HTERT RPE-1 (cell line): ENCODE data around the gene CRY2.

Source experiments
- in situ Hi-C: fragments of 300-500 bp; cut with MboI; formaldehyde crosslinking; loops from 4 replicates; pipeline ENCODE4 v1.14.3; 2020; ENCODE audit warnings: low sequenced_read_pairs

CRY2 gene

DNA sequence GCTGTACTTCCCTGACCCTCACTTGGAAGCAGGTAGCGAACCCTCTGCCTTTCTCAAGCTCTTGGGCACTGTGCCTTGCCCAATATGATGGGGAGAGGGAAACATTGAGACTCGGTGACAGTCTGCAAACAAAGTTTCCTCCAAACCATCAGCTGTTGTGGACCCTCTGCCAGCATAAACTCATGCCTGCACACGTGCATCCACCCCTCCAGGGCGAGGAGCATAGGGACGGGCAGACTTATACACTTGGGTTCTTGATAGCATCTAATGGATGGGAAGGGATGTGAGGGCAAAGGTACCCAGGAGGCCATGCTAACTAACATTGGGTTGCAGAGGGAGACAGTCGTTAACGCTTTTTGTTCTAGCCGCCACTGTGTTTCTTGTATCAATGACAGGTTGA is 29.9 kb downstream of the CRY2 start:
- in situ Hi-C loops = no loop called here

GRCh38 chr11:45877845-45878244 is 30.6 kb downstream of the CRY2 start:
- in situ Hi-C loops = no loop called here

- in situ Hi-C loops = no loop called here
Observed at GRCh38 chr11:45879803-45880686, 32.8 kb downstream of the CRY2 start.

DNA sequence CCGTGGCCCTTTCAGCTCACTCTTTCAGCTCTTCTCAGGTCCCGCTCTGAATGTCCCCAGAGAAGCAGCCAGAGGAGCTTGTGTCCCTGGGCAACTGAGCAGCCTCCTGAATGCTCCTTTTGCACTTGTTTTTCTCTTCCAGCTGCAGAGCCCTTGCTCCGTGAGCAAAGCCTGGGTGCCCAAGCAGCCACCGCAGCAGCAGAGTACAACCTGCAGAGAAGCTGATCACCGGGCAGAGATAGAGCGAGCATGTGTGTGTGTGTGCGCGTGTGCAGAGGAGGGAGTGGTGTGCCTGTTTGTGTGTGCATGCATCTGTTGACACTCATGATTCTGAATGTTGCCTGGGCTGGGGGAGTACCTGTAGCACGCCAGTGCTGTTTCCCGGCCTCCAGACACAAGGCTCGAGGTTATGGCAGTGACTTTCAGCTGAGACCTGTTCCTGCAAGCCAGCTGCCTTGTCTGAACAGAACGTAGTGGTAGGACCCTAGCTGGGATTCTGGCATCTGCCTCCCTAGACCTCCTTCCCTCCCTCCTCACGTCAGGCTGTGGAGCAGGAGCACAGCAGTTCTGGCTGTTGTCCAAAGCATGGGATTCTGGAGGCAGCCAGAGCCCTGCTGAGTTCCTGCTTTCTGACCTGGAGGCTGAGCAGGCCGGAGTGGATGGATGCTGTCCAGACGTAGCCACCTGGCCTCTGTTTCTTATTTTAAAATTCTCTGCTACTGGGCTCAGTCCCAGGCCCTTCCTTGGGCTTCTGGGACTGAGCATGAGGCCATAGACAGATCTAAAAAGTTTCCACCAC is 33.7 kb downstream of the CRY2 start:
- in situ Hi-C loops = no loop called here

GRCh38 chr11:45881708-45882368 is 34.6 kb downstream of the CRY2 start:
- in situ Hi-C loops = no loop called here

DNA sequence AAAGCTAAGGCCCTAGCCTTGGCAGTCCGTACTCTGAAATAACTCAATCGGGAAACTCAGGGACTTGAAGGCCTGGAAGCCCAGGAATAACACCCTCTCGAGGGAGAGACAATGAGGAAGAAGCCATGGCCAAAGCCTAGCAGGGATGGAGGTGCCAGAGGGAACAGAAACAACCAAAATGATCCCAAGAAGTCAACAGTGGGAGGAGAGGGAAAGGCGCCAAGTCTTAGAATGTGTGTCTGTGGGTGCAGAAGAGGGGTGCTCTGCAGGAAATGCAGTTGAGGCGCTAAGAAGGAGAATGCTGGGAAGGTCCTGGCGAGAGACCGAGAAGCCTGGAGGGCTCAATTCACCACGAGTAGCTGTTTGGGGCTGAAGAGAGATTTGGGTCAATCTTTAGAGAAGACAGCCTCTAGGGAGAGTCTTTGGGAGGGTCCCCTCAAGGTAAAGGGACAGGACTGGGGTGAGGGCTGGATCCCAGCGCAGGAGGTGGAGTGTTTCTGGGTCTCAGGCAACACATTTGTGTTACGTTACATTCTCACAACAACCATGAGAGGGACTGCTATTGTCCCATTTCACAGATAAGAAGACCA is 37.4 kb downstream of the CRY2 start:
- in situ Hi-C loops = no loop called here

GRCh38 chr11:45885274-45885920 is 38.1 kb downstream of the CRY2 start, which contains the start of gene MAPK8IP1:
Gene MAPK8IP1, plus strand, starts transcription at chr11:45885651. Its CDS starts 170 bp downstream, at chr11:45885821.
- in situ Hi-C loops = no loop called here

GRCh38 chr11:45885921-45886721 is 38.8 kb downstream of the CRY2 start:
- in situ Hi-C loops = no loop called here

GRCh38 chr11:45886816-45887520 is 39.7 kb downstream of the CRY2 start:
- in situ Hi-C loops = no loop called here

DNA sequence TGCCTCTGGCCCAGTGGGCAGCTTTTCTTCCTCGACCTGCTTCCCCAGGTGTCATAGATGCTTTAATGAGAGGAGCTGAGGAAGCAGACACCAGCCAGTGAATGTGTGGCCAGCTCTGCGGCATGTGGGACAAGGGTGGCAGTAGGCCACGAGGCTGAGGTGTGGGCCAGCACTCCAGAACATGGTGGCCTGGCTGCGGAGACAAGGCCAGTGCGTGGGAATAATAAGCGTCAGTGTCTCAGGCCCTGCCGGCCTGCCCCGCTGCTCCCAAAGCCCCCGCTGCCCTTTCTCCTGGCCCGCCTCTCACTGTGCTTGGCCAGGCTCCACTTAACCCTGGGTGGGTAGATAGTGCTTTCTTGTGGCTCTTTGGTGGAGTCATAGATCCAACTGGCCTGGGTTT is 40.3 kb downstream of the CRY2 start:
- in situ Hi-C loops = no loop called here

DNA sequence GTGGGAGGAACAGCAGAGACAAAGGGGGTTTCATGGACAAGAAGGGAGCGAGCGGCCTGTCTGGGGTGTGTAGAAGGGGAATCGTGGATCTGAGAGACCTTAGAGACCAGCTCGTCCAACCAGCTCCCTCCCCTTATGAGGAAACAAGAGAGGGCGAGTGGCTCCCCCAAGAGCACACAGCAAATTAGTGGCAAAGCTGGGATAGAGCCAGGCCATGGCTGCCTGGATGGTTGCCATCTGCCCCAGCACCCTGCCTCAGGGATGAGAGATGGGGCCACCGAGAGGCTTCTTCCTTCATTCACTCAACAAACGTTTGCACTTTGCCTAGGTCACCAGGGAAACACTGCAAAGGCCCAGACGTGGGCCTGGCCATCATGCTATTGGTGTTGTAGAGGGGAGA is 42.3 kb downstream of the CRY2 start:
- in situ Hi-C loops = no loop called here

DNA sequence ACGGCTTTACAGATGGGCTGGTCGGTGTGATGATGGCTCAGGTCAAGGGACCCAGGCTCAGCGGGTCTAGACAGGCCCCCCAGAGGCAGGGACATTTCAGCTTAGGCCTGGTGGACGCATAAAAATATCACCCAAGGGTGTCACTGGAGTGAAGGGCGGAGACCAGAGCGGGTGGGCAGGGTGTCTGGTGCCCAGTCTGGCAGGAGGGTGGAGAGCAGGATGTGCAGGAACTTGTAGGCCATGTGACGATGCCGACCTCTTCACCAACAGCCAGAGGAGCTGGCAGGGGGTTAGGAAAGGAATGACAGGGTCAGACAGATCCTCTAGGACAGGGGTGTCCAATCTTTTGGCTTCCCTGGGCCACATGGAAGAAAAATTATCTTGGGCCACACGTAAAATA is 42.7 kb downstream of the CRY2 start:
- in situ Hi-C loops = no loop called here

GRCh38 chr11:45890886-45891550 is 43.7 kb downstream of the CRY2 start:
- in situ Hi-C loops = no loop called here

GRCh38 chr11:45892856-45893255 is 45.6 kb downstream of the CRY2 start:
- in situ Hi-C loops = no loop called here

- in situ Hi-C loops = no loop called here
Observed at GRCh38 chr11:45894555-45895247, 47.4 kb downstream of the CRY2 start.

DNA sequence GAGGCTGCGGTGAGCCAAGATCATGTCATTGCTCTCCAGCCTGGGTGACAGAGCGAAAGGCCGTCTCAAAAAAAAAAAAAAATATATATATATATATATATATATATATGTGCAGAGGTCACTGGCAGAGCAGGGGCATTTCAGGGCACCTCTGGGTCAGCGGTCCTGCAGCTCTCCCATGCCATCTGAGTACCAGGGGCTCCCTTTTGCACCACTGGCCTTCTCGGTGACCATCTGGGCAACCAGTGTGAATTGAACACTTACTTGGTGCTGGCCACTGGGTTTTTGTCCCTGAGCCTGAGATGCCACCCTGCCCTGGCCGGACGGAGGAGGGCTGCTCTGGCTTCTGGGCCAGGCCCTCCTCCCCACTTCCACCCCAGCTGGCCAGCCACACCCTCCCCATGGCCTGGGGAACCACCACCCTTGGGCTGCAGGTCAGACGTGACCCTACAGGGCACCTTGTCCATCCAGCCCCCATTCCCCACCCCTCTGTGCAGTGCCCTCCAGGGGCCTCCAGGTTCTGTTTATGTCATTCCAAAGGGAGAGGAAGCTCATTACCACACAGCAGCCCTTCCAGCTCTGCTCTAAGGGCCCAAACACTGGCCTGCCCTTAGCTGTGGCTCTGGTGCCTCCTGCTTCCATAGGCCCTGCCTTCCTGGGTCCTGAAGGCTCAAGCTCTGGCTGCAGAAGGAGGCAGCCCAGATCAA is 48.4 kb downstream of the CRY2 start:
- in situ Hi-C loops = no loop called here

DNA sequence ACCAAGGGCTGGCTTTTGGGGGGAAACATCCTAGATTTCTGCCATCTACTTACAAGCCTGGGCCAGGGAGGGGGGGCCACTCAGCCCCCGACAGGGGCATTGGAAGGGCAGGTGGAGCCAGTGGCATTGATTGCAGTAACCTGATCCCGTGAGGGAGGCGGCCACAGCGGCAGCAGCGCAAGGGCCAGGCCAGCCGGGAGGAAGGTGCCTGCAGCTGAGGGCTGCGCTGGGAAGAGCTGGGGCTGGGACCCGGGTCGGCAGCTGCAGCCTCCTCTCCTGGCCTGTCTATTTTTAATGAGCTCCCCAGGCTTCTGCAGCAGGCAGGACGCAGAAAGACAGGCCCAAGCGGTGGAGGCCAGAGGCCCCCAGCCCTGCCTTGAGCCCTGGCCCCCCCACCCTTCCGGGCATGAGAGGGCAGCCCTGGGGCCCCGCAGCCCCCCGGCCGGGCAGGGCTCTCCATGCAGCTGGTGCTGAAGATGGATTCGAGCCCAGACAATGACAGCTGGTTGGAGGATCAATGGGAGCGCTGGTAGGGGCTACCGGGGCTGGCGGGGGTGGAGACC is 49.2 kb downstream of the CRY2 start:
- in situ Hi-C loops = no loop called here
